ENCODE results near the gene SMC6.

SMC6 gene

DNA sequence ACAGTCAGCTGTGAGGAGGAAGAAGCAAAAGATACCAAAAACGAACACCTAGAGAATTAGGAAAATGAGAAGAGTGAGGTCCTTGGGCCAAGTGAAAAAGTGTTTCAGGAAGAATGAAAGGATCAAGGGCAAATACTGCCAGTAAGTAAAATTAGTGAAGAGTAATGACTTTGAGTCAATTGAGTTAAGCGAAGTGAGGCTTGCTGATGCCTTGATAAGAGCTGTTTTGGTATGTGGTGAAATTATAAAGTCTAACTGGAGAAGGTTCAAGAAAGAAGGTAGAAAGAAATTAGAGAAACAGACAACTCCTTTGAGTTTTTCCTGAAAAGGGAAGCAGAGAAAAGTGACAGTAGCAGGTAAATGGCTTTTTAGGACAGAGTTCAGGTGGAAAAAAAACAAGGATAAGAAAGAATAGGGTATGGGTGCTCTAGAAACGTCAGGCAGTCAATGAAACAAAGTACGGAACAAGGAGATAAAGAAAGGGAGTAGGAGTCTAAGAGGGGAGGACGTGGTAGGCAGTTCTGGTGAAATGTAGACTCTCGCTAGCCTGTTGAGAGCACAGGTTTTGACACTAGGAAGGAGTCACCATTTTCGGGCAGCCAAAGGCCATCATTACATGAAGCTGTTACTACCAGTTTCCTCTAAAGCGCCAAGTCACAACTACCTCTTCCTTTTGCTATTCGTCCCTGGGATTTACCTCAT is 42.9 kb downstream of the SMC6 start:
- no peak for DNase-seq

DNA sequence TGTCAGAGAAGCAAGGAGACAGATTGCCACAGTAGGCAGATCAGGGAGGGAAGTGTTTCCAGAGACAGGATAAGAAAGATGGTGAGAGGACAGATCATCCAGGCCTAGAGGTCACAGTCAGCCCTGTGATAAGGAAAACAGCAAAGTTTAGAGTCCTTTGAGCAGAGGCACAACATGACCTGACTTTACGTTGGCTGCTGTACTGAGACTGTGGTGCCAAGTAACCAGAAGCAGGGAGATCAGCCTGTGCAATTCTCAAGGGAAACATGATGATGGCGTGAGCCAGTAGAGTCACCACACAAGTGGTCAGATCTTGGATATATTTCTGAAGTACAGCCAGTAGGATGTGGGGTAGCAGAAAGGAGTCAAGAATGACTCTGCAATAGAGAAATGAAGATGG is 43.7 kb downstream of the SMC6 start:
- DNase-seq: peak; percentile 2

DNA sequence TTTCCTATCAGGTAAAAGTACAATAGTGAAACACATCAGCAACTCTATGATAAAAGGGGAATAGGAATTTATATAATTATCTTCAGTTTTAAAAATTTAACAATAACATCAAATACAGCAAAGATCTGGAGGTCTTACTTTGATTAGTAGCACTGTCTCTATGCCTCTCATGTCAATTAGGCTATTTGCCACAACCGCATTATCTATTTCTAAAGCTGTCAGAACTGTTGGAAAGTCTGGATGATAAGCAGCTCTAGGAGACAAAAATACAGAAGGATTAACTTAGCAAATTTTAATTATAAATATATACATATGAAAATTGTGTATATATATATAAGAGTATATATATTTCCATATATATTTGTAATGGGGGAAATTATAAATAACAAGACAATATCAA is 45.1 kb downstream of the SMC6 start:
- no peak for DNase-seq

GRCh38 chr2:17706845-17707244 is 46.8 kb downstream of the SMC6 start:
- no peak for DNase-seq

DNA sequence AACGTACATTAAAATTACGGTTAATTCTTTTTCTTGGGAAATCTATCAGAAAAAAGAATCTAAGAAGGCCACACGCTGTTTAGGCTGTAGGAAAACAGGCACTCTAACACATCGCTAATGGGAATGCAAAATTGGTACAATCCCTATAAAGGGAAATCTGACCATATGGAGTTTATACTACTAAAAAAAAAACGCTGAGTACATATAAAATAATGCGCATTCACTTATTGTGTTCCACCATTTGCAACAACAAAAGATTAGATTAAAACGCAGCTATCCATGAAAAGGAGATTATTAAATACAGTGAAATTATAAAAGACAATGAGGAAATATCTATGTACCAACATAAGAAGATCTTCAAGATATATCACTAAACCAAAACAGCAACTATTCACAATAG is 62.8 kb downstream of the SMC6 start:
- no peak for DNase-seq

DNA sequence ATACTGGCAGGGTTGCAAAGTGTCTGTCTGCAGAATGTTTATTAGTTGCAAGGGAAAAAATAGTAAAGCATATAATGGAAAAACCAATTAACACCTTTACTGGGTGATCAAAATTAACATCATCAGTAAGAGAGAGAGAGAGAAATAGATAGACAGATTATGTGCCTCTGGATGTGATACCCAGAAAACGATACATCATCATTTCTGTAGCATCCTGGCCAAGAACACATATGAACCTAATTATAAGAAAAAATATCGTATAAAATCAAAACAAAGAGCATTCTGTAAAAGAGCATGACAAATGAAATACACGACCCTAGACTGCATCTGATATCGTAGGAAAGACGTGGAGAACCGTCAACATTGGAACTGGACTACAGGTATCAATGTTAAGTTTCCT is 64.6 kb downstream of the SMC6 start:
- DNase-seq: no peak

DNA sequence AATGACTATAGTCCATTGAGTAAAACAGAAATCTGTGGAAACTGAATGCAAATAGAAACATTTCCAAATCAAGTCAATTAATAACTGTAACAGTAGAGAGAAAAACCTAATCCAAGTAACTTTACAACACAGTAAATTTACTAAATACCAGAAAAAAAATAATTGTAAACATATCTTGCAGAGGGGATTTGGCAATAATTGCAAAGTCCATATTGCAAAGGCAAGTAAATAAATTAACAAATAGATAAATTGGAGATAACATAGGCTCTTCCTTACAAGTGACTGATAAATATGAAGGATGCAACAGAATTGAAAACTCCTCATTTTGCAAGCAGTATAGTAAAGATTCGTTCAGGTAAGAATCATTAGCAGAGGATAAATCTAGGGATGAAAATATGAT is 65.0 kb downstream of the SMC6 start:
- no peak for DNase-seq

DNA sequence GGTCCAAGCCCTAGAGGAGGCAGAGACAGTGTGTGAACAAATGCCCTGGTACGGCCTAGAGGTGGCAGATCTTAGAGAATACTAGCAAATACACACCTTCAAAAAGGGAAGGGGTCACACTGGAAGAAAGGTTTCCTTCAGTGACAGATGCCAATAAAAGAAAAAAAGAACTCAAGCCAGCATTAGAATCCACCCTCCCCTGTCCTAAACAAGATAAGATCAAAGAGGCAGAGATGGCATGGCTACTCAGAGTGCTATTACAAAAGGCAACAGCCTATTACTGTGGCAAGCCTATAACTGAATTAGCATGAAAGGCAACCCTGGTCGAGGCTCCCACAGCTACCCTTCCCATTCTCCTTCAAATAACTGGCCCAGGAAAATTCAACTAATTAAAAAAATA is 69.6 kb downstream of the SMC6 start:
- no peak for DNase-seq

DNA sequence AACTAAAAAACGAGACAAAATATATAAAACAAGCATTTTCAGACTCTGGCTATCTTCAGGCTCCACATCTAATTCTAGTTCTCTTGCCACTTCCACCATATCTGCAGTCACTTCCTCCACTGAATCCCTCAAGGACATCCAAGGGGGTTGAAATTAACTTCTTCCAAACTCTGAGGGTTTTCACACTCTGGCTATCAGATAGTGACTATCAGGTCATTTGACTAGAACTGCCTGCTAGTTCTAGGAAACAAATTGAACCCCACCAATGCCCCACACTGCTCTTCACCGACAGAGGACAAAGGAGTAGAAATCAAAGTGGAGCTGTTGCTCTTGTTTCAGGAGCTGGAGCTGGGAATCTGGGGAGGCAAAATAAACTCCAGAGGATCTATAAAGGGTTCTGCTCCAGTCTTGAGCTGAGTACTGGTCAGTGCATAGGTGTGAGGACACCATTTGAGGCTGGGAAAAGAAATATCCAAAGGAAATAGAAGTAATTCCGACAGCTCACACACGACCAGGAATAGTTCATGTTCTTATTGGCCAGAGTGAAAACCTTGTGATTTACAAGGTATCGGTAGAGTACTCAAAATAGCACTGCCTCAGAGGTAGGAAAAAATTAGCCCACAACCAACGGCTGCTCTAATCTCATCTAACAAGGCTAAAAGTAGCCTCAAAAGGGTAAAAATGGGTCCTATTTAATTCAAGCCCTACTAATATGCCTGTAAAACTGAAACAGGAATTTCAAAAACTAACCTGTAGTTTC is 71.3 kb downstream of the SMC6 start:
- DNase-seq: no peak

- no peak for DNase-seq
Measured at GRCh38 chr2:17680119-17680518, 73.5 kb downstream of the SMC6 start.

GRCh38 chr2:17674817-17675216 is 78.8 kb downstream of the SMC6 start:
- no peak for DNase-seq

- peak; percentile 73 for DNase-seq
Measured at GRCh38 chr2:17672583-17673317, 80.9 kb downstream of the SMC6 start.

- DNase-seq: no peak
Measured at GRCh38 chr2:17667898-17668297, 85.7 kb downstream of the SMC6 start.

- no peak for DNase-seq
Measured at GRCh38 chr2:17664534-17664933, 89.1 kb downstream of the SMC6 start.

- no peak for DNase-seq
Measured at GRCh38 chr2:17662723-17663122, 90.9 kb downstream of the SMC6 start.

GRCh38 chr2:17661460-17661859 is 92.2 kb downstream of the SMC6 start:
- no peak for DNase-seq

DNA sequence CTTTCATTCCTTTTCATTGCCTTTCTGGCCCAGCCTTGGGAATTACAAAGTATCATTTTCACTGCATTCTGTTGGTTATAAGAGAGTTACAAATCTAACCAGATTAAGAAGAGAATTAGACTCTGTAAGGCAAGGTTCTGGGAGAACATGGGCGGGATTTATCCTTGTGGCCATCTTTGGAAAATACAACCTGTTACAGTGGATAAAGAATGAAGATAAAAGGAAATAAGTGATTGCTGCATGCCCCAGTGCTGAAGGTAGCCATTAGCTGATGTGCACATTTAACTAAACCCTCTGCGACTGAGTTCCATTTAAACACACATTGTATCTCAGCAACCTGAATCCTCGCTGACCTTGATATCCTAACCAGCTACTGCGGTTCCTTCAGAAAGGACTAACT is 93.4 kb downstream of the SMC6 start:
- DNase-seq: no peak

GRCh38 chr2:17658251-17658843 is 95.3 kb downstream of the SMC6 start:
- DNase-seq: peak; percentile 38

- no peak for DNase-seq
Measured at GRCh38 chr2:17657759-17658158, 95.9 kb downstream of the SMC6 start.

- no peak for DNase-seq
Measured at GRCh38 chr2:17652681-17653394, 100.8 kb downstream of the SMC6 start.

- no peak for DNase-seq
Measured at GRCh38 chr2:17649026-17649425, 104.6 kb downstream of the SMC6 start.

- no peak for DNase-seq
Measured at GRCh38 chr2:17648581-17648980, 105.0 kb downstream of the SMC6 start.
